ENCODE measurements around the gene HDDC3.

GRCh38 chr15:90929246-90930019, 2.9 kb downstream of the HDDC3 start:
- TF ChIP-seq, protein P1, sequence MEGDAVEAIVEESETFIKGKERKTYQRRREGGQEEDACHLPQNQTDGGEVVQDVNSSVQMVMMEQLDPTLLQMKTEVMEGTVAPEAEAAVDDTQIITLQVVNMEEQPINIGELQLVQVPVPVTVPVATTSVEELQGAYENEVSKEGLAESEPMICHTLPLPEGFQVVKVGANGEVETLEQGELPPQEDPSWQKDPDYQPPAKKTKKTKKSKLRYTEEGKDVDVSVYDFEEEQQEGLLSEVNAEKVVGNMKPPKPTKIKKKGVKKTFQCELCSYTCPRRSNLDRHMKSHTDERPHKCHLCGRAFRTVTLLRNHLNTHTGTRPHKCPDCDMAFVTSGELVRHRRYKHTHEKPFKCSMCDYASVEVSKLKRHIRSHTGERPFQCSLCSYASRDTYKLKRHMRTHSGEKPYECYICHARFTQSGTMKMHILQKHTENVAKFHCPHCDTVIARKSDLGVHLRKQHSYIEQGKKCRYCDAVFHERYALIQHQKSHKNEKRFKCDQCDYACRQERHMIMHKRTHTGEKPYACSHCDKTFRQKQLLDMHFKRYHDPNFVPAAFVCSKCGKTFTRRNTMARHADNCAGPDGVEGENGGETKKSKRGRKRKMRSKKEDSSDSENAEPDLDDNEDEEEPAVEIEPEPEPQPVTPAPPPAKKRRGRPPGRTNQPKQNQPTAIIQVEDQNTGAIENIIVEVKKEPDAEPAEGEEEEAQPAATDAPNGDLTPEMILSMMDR (IDR thresholded peaks at IDR 0.05) = no peak
- TF ChIP-seq POLR2A (IDR thresholded peaks at IDR 0.05) (no peak), POLR2AphosphoS5 (IDR thresholded peaks at IDR 0.05) (no peak)

Measured in stomach (tissue), 4 donors.